ENCODE results near the gene CACNA2D2.

DNA sequence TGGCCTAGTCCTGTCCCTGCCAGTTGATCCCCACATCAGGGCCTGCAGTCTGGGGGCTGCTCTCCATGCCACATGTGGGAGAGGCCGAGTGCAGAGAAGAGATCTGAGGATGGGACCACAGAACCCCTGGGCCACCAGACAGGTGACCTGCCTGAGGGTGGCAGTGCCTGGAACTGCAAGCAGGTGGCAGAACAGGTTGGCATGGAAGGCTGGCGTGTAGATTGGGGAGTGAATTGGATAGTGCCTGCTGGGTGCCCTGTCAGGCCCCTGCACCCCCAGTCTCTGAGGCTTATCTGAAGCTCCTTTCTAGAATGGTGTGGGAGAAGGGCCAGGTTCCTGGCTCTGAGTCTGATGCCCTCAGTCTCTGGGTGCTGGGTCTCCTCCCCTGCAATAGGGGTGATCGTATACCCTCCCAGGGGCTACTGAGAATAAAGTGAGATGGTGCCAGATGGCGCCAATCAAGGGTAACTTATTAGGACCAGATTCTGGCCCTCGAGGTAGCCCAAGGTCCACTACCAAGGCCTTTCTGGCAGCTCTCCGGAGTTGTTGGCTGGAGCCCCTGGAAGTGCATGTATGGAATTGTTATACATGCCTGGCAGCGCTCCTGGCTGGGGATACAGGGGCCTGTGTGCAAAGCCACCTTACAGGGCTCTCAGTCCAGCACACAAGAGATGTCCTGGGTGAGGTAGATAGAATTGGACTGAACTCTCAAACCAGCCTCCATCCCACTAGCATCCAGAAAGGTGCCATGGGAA is 48.4 kb upstream of the CACNA2D2 start:
- TF ChIP-seq, protein P1, sequence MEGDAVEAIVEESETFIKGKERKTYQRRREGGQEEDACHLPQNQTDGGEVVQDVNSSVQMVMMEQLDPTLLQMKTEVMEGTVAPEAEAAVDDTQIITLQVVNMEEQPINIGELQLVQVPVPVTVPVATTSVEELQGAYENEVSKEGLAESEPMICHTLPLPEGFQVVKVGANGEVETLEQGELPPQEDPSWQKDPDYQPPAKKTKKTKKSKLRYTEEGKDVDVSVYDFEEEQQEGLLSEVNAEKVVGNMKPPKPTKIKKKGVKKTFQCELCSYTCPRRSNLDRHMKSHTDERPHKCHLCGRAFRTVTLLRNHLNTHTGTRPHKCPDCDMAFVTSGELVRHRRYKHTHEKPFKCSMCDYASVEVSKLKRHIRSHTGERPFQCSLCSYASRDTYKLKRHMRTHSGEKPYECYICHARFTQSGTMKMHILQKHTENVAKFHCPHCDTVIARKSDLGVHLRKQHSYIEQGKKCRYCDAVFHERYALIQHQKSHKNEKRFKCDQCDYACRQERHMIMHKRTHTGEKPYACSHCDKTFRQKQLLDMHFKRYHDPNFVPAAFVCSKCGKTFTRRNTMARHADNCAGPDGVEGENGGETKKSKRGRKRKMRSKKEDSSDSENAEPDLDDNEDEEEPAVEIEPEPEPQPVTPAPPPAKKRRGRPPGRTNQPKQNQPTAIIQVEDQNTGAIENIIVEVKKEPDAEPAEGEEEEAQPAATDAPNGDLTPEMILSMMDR (IDR thresholded peaks at IDR 0.05; ENCODE audit: low read length), result no peak; the same call in 1 of the 2 replicates
- TF ChIP-seq EZH2 (IDR thresholded peaks at IDR 0.05; ENCODE audit: borderline replicate concordance, low read length), result no peak

All from OCI-LY1 (cell line).